HG03520 (cell line): ENCODE results near the gene RASGEF1C.

Experiments
- ATAC-seq: cut with Tn5 transposase; IDR thresholded peaks from one replicate; pipeline ENCODE4 v1.9.1; 2021; ENCODE audit warnings: mild to moderate bottlenecking, moderate library complexity; ENCODE audit not compliant: unreplicated experiment

Gene RASGEF1C

DNA sequence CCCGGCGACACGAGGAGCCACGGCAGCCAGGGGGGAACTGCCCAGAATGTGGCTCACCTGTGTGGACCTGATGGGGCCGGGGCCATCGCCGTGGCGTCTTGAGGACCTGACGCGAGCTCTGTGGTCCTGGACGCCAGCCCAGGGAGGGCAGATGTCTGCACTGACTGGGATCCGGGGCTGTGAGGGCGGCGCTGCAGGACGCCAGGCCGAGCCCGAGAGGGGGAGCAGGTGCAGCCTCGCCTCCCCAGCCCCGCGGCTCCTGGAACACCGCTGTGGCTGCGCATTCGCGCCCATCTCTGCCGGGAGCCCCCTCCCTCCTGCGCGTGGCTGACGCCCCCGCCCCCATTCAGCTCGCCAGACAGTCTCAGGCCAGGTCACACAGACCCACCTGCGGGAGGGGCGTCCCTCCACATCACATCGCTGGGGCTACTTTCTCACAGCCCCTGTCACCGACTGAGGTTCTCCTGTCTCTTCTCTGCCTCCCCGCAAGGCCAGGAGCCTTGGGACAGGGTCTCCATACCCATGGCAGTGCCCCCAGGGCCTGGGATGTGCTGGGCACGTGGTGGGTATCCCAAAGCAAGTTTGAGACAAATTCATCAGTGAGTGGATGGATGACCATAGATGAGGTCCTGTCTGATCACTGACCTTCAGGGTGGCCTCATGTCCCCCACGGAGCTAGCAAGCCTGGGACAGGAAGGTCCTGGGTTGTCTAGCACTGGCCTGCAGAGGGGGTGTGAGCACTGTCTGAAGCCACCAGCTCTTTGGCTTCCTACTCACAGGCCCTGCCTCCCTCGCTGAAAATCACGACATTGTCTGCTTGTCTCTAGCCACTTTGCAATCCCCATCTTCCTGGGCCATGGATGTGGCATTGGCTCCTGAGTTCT, 47.3 kb downstream of the RASGEF1C start:
- ATAC-seq, result no peak

DNA sequence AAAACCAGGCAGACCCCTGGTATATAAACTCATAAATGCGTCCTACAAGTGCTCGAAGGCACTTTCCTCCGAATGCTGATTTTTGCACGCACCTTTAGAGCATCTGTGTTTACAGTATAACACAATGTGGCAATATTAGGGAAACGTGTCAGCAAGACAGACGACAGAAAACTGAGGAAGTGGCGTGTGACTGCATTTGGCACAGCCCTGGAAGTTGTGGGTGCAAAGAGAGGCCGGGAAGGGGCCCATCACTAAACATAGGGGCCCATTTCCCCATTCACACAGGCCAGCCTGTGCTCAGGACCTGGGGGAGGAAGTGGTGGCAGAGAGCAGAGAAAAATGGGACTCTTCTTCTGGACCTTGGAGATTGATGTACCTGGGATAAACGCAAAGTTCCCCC, 48.2 kb downstream of the RASGEF1C start:
- ATAC-seq, result no peak

DNA sequence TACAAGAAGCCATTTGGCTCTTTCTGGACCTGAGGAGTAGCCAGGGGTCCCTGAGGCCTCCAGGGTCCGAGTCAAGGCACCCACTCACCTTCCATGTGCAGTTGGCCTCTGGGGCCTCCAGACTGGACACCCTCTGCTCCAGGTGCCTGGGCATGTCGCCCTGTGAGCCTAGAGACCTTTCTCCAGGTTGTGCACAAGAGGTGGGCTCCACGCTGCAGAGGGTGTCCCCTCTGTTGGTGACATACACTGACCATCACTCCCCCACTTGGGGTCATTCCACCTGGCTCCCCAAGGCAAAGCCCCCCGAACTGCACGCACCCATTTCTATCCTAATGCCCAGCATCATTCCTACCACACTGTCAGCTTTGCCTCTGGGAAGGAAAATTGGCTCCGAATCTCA, 48.8 kb downstream of the RASGEF1C start:
- ATAC-seq, result no peak

DNA sequence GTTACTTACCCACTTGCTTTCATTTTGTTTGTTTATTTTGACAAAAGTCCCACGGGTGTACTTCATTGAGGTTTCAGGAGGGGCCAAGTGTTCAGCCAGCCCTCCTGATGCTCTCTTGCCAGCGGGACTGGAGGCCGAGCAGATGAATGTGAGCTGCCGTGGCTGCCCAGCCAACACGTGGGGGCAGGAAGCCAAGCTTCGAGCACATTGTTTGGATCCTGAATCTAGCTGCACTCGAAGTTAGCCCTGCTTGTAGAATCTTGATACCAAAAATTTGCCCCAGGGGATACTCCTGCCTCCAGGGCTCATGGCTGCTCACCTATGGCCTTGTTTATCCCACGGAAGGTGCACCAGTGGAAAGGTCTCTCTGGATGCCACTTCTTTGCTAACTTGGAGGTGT, 49.3 kb downstream of the RASGEF1C start:
- ATAC-seq, result no peak

DNA sequence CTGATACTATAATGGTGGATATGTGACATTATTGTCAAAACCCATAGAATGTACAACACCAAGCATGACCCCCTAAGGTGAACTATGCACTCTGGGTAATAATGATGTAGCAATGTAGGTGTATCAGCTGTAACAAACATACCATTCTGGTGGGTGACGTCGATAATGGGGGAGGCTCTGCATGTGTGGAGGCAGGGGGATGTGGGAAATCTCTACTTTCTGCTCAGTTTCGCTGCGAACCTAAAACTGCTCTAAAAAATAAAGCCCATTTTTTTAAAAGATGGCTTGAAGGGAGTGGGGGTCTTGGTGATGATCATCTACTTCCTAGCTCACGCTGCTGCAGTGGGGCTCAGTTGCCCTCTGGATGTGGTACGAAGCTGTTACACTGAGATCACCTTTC, 51.1 kb downstream of the RASGEF1C start:
- no peak for ATAC-seq

DNA sequence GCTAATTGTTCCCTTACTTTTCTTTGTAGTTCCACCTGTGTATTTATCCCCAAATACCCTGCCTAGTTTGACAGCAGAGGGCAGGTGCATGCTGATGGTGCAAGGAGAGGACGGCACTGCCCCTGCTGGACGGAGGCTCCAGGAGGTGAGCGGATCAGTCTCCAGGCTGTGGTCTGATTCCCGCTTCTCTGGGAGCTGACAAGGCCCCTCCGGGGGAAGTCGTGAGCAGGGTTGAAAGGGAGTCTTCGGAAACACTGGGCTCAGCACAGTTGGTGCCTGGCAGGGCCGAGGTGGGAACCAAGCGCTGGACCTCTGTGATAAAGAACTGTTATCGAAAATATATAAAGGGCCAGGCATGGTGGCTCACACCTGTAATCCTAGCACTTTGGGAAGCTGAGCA, 52.9 kb downstream of the RASGEF1C start:
- ATAC-seq, result no peak

DNA sequence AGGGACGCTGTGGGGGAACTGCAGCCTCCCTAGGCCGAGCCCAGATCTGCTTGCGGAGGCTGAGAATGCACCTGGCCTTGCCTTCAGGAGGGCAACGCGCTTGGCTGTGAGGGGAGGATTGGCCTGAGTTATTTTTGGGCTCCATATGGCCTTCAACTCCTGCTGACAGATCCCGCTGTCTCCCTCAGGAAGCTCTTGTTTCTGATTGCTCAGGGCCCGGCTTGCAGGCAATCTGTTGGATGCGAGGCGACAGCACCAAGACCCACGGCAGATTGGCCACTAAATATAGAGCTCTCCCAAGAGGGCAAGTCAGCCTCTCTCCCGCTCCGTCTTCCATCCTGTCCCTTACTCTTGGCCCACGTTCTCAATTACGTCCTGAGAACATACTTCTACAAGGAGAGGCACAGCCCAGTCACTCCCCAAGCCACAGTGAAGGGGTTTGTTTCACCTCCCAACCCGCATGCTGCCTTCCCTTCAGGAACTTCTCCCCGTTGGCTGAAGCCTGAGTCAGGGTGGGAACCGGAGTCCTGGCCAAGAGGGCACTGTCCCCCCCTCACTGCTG, 53.6 kb downstream of the RASGEF1C start:
- no peak for ATAC-seq

DNA sequence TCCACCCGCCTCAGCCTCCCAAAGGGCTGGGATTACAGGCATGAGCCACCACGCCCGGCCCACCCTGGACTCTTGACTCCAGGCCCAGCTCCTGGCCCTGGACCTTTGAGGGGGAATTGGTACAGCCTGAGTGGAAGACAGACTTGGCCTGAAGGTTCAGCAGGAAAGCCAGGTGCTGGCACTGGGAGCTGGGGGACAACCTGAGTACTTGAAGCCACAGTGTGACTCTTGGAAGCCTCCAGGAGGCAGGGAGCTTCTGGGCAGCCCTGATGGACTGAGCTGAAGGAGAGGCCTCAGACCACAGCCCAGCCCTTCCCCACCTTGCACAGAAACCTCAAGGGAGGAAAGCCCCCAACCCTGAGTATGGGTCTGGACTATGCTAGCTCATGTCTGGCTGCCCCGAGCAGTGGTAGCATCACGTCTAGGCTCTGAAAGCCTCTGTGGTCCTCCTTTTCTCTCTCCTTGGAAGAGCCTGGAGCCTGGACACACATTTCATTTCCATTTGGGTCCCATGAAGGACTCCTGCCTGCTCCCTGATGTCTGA, 54.1 kb downstream of the RASGEF1C start:
- no peak for ATAC-seq

DNA sequence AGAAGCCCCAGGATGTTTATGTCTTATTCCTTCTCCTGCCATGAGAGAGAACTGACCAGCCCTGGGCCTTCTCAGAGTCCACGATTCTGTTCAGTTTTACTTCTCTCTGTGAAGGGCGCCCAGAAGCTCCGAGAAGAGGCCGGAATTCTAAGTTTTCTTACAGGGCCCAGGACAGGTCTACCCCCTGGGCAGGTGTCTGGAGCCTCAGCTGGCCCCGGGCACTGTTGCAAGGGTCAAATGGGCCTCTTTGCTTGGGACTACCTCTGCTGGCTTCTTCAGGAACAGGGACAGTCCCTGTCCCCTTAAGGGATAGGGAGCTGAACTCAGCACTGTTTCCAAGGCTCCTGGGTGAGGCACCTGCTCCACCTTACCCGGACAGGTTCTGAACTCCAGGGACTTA, 55.0 kb downstream of the RASGEF1C start:
- no peak for ATAC-seq

DNA sequence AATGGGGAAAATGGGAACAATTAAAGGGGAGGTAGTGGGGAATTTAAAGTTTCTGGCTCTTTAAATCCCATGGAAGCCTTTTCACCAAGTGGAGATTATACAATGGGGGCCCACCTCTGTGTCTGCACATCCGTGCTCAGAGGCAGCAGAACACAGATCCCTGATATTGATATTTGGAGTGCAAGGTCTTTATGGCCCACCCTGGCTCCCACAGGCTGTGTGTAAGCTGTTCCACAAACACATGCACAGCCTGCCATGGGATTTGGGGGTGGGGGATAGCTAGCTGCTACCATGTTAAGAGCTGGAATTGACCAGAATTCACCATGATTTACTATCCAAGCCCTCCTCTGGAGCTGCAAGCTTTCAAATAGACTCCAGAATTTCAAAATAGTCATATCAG, 55.9 kb downstream of the RASGEF1C start:
- no peak for ATAC-seq

DNA sequence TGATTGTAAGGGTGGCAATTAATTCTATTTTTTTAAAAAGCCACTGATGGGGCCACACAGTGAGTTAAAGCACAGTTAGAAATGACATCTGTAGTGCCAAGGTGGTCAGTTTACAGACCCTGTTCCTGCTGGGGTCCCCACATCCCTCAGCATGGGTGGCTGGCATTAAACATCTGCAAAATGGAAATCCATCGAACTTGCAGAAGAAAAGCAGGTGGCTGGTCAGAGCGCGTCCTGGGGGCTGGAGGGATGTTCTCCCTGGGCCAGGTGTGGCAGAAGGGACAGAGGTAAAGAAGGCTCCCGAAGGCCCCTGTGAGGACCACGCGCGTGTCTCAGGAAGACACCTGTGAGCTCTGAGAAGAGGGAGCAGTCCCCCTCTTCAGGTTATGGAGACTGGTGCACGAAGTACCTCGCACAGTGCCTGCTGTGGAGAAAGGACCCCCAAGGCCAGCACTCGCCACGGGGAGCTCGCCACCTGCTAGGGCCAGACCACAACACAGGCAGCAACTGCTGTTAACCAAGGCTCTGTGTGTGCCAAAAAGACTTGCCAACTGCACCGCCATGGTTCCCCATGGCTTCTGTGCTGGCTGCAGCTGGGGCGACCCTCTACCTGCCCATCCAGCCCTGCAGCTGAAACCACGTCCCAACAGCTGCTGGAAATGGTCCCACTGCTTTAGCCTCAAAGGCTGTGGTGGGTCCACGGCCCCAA, 65.2 kb downstream of the RASGEF1C start:
- no peak for ATAC-seq

DNA sequence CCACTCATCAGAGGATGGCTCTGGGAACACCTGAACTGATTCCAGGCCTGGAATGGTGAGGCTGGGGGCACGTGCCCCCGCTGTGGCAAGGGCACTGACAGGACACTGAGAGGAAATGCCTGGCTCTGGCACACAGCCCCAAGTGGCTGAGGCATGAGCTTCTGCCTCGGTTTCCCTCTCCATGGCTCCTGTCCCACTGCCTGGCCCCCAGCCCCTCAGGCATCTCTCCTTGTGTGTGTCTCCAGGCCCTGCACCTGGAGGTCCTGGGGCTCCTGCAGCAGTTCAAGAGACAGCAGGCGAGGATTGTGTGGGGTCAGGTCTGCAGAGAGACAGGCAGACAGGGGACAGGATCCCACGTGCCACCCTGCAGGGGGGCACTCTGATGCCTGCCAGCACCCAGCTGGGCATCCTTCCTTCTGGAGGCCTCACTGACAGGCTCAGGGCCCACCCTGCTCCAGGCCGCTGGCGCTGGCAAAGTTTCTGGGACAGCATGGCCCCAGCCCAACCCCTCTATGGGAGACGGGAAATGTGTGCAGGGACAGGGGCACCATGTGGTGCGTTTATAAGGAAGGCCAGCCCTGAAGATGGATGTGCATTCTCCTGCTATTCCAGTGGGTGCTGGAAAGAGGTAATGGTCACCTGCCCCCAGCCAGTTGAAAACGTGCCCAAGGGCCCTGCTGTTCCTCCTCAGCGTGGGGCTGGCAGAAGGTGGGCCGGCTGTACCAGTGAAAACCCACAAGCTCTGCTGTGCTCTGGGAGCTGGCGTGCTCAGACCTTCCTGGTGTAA, 66.0 kb downstream of the RASGEF1C start:
- no peak for ATAC-seq

DNA sequence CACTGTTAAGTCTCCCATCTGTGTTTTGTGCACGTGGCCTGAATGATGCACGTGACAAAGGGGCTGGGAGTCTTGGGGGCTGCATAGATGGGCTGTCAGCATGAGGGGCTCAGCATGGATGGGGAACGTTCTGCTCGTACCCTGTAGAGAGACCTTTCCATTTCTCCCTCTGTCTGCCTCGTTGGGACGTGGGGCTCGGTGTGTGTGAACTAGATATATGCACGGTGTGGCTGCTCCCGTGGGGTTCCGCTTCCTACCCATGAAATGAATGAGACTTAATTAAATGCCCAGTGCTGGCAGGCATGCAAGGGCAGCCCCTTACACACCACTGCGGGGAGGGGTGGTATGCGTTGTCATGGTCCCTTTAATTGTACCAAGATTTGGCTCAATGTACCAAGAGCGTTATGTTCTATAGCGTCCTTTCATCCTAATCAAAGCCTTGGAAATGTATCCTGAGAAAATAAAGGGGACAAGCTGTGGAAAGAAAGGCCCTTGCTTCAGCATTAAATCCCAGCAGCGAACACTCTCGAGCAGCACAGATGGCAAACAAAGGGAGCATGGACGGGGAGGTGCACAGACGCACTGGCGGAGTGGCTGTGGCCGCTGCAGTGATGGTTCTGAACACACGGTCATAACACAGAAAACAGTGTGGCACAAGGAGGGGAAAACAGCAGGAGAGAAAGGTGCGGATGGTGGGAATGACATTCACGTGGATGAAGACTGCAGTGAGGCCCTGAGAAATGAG, 66.8 kb downstream of the RASGEF1C start:
- ATAC-seq, result no peak

DNA sequence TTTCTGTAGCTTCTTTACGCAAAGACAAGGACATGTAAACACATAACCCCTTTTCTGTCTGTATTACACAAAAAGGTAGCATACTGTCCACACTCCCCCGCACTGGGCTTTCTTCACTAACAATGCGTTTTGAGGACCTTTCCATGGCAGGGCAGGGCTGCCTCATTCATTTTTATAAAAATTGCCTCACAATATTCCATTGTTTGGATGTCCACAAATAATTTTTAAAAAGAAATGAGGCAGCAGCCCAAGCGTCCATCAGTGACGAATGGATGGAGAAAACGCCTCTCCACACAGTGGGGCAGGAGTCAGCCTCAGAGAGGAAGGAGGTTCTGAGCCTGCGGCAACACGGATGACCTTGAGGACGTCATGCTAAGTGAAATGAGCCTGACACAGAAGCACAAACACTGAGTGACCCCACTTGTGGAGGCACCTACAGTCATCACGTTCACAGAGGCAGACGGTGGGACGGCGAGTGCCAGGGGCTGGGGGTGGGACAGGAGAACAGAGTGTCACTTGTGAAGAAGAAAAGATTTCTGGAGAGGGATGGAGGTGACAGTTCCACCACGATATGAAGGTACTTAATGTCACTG, 67.8 kb downstream of the RASGEF1C start:
- ATAC-seq, result no peak

DNA sequence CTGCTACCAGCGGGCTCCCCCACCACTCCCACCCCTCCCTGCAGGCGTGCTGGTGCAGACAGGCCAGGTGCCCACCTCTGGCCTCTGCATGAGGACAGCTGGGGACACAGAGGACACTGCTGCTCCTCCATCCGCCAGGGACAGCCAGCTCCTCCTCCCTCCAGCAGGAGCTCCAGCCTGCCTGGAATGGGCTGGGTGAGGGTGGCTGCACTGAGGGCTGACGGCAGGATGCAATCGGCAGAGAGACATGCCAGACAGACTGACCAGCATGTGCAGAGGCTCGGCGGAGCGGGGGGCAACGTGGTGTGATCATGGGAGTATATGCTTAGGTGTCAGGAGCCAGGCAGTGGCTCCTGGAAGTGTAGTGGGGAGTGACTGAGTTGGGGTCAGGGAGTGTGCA, 68.4 kb downstream of the RASGEF1C start:
- ATAC-seq, result no peak

DNA sequence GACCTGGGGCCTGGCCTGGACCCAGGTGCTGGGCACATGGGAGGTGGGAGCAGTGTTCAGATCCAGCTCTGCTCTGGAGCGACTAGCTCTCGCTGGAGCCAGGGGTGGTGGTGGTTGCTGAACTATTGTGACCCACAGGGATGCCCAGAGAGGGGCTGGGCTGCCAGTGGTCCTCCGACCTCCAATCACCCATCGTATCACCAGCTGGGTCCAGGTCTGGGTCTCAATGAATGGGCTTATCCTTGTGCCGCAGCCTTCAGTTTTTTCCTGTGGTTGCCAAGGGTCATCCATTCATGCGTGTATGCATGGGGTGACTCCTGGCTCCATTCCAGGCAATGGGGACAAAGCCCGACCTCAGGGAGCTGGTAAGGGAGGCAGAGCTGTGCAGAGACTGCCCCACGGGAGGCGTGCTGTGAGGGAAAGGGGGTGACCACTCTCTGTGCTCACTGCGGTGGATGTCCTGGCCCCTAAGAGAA, 68.9 kb downstream of the RASGEF1C start:
- no peak for ATAC-seq

DNA sequence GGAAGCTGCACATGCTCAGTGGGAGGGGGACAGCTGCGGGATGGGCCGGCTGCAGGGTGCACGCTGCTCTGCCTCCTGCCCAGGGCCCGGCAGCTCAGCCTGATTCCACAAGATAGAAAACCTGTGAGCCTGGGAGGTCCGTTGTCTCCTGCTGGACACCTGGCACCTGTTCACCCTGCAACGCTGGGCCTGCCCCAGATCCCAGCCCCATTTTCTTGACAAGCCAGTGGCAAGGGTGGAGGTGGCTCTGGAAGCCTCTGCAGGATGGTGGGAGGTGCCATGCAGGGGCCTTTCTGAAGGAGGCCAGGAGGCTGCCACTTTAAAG, 69.3 kb downstream of the RASGEF1C start:
- ATAC-seq, result no peak

DNA sequence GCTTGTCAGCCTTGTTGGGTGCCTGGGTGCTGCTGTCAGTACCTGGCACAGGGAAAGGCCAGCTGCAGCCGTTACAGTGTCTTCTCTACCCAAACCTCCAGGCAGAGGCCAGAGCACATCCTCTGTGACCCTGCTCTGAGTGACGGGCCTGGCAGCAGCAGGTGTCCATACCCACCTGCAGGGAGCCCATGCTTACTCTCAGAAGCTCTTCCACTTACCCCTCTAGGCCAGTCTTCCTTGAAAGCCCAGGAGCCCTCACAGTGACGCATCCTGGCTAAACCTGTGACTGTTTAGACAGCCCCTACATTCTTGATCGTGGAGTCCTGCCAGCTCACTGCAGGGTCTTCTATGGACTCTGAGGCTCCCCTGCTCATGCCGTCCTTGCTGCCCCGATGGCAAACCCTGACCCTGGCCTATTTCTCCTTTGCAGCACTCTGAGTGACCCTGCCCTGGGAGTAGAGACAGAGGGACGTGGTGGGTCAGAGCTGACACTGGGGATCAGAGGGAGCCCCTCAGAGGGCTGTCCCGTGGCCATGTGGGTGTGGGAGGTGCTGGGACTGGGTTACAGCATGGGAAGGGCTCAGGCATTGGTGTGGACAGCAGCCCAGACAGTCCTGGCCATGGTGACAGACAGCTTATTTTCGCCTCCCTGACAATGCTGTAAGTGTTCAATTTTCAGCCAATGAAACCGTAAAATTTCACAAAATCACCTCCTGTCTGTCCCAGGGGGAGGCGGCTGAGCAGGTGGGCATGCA, 69.9 kb downstream of the RASGEF1C start:
- no peak for ATAC-seq
